ENCODE measurements around the gene AP5B1. TPM values are rescaled to one million over a fixed set of nuclear protein-coding genes. Genes with fewer than 3 reads are reported as not detected.

Gene AP5B1
- total RNA-seq, 1 donor, result 11.5 TPM

- TF ChIP-seq, protein P1, sequence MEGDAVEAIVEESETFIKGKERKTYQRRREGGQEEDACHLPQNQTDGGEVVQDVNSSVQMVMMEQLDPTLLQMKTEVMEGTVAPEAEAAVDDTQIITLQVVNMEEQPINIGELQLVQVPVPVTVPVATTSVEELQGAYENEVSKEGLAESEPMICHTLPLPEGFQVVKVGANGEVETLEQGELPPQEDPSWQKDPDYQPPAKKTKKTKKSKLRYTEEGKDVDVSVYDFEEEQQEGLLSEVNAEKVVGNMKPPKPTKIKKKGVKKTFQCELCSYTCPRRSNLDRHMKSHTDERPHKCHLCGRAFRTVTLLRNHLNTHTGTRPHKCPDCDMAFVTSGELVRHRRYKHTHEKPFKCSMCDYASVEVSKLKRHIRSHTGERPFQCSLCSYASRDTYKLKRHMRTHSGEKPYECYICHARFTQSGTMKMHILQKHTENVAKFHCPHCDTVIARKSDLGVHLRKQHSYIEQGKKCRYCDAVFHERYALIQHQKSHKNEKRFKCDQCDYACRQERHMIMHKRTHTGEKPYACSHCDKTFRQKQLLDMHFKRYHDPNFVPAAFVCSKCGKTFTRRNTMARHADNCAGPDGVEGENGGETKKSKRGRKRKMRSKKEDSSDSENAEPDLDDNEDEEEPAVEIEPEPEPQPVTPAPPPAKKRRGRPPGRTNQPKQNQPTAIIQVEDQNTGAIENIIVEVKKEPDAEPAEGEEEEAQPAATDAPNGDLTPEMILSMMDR (IDR thresholded peaks at IDR 0.05; ENCODE audit: insufficient read depth, low read length), result no peak
- no peak for DNase-seq (ENCODE audit: low read depth)
- no peak overlapping the region for H3K4me3 ChIP-seq (ENCODE audit: low read depth, low read length)
Observed at GRCh38 chr11:65789230-65790103, 8.7 kb upstream of the AP5B1 start.

DNA sequence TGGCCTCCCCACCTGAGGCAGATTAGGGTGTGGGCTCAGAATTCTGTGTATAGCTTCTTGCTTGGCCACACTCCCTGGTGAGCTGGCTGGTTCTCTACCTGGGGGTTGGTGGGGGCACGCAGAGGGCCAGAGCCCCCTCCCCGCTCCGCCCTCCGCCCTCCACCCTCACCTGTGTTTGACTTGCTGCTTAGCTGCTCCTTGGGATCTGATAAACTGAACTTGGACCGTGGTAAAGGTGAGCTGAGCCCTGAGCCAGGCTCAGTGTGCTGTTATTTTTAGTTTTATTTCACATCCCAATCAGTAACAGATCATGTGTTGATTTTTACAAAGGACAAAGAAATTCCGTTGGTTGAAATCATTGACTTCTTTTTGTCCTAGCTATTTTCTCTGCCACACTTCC, 8.0 kb upstream of the AP5B1 start:
- H3K4me3 ChIP-seq (ENCODE audit: low read depth, low read length), result no peak overlapping the region
- TF ChIP-seq, protein P1 (IDR thresholded peaks at IDR 0.05; ENCODE audit: insufficient read depth, low read length), result no peak
- no peak for DNase-seq (ENCODE audit: low read depth)

DNA sequence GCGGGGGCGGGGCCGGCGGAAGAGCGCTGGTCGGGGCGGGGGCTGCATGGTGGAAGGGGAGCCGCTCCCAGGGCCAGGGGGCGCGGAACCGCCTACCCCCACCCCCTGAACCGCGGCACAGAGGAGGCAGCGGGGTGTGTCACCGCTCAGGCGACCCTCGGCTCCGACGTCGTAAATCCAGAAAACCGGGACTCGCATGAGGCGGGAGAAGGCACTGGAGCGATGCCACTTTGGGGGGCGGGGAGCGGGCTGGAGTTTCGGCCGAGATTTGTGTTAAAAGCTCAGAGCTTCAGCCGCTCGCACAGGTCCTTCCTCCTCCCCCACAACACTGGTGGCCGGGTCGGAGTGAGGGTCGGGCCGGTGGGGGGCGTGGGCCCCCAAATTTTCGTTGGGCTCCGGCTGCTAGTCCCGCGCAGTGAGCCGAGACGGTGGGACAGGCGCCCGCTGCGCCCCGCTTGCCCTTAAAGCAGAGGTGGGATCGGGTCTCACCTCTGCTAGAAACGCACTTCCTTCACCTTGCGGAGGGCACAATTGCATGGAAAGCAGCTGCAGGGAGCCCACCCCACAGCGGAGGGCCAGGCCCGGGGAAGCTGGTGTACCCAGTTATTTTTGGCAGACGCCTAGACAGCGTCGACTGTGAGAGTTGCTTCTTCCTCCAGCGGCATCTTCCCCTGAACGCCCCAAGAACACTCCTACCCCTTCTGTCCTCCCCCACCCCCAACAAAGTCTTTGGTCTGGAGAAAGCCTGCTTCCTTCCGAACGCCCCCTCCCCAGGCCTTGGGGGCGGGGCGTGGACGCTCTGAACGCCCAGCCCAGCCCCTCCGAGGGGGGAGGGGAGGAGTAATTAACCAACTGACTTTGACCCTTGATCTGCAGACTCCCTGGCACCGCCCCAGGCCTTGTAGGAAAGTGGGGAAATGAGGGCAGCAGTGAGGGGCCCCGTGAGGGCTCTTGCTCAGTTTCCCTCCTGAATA, 7.2 kb upstream of the AP5B1 start:
- no peak overlapping the region for H3K4me3 ChIP-seq (ENCODE audit: low read depth, low read length)
- TF ChIP-seq, protein P1 (IDR thresholded peaks at IDR 0.05; ENCODE audit: insufficient read depth, low read length), result no peak
- DNase-seq (ENCODE audit: low read depth), result no peak

DNA sequence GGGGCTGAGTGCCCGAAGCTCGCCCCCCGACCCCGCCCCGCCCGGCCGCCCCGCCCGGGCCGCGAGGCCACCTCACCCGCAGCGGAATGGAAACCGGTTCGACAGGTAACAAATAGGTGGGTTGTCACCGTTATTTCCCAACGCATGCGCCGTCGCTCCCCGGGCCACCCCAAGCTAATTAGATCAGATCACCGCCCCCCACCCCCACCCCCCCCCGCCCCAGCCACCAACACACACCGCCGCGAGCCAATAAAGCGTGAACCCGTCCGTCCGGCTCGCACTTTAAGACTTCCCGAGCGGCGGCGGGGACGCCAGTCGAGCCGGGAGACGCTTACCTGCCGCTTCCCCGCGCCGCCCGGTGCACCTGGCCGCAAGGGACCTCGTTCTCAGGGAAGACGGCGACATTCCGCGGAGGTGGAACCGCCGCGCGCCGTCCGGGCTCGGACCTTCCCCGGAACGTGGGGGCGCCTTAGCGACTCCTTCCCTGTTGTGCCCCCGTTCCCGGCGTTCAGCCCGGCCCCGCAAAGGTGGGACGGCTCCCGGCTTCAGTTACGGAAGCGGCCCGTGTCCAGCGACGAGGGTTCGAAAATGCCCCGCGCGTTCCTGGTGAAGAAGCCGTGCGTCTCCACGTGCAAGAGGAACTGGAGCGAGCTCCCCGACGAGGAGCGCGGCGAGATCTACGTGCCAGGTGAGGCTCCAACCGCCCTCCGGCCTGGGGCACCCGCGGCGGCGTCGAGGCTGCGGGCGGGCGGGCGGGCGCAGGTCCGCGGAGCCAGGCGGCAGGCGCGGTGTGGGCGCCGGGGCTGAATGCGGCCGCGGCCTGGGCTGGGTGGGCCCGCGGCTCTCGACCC, 6.2 kb upstream of the AP5B1 start, which contains the start of gene OVOL1:
Gene OVOL1, plus strand, starts transcription at position 278 of the 851 bp plus-strand sequence. Its CDS starts 311 bp downstream, at position 589.
- no peak for DNase-seq (ENCODE audit: low read depth)
- H3K4me3 ChIP-seq (ENCODE audit: low read depth, low read length), result no peak within 1 kb of the TSS
- TF ChIP-seq, protein P1 (IDR thresholded peaks at IDR 0.05; ENCODE audit: insufficient read depth, low read length), result no peak

DNA sequence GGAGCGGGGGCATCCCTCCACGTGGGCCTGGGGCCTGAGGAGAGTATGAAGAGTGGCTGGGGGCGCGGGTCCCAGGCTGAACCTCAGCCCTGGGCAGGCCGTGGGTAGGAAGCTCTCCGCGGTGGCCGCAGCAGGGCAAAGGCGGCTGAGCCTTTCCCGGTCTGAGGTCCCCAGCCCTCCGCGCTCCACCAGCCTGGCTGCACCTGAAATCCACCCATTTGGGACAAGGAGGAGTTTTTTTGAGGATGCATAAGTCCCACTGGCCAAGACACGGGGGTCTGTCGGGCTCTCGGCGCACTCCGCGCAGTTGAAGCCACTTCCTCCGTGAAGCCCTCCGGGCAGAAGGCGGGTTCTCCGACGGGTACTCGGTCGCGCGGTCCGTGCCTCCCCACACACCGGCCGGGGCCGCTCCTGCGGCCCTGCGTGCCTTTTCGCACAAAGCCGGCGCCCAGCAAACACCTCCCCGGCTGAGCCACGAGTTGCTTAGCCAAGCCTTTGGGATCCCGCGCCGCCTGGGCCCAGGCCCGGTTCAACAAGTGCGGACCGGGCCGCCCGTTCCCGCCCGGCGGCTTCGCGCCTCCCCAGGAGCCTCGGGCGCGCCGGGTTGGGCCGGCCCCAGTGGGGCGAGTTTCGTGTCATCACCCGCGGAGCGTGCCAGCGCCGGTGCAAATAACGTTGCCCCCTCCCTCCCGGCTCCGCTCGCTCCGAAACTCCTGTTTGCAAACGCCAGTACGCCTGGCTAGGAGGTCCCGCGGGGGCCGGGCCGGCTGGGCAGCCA, 5.4 kb upstream of the AP5B1 start:
- no peak for DNase-seq (ENCODE audit: low read depth)
- H3K4me3 ChIP-seq (ENCODE audit: low read depth, low read length), result no peak overlapping the region
- TF ChIP-seq, protein P1 (IDR thresholded peaks at IDR 0.05; ENCODE audit: insufficient read depth, low read length), result no peak

Data from fibroblast of the aortic adventitia (primary cell).